NB4 (cell line): ENCODE measurements around the gene FKBP7.
"Not testable (repeated sequence)": the region's sequence is repeated elsewhere in the genome, so short reads cannot be mapped to it uniquely, and the experiment has no call there.

Experiments used
- DNase-seq: peaks from one replicate; pipeline ENCODE4 v3.0.0; 2010; ENCODE audit warnings: low read depth
- H3K4me3 ChIP-seq: one replicate; pipeline ENCODE4 v1.5.1; 2011; ENCODE audit warnings: mild to moderate bottlenecking, low read depth, low read length, moderate library complexity
- MYC ChIP-seq: IDR thresholded peaks from 2 replicates; pipeline ENCODE4 v1.6.1; 2011; ENCODE audit warnings: low read depth, low read length
- POLR2A ChIP-seq: IDR thresholded peaks from 2 replicates; pipeline ENCODE4 v1.6.1; 2011; ENCODE audit warnings: mild to moderate bottlenecking; ENCODE audit not compliant: insufficient read length; ENCODE audit errors: extremely low read depth
- TF ChIP-seq, protein P1 (sequence below): IDR thresholded peaks from one replicate; pipeline ENCODE4 v1.5.1; 2012; ENCODE audit warnings: low read depth, low read length
- TF ChIP-seq, protein P2 (sequence below): IDR thresholded peaks from 2 replicates; pipeline ENCODE4 v1.6.1; 2011; ENCODE audit warnings: low read depth, low read length

The FKBP7 gene

DNA sequence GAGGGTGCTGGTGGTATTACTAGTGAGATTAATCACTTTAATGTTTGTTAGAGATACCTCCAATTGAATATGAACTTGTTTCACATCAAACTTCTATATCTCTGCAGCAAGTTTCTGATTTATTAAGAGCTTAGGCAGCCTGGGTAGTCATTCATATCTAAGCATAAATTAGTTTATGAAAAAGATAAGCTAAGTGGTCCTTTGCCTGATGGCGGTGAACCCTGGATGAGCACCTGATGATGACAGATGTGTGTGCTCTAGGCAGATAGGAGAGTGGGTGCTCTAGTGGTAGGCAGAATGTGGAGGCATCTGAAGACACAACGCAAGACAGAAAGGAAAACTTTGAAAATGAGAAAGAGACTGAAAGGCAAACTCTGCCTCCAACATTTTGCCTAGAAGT lies 5.0 kb downstream of the FKBP7 start:
- no peak for DNase-seq
- TF ChIP-seq POLR2A, result no peak
- no peak for TF ChIP-seq MYC
- TF ChIP-seq, protein P1, sequence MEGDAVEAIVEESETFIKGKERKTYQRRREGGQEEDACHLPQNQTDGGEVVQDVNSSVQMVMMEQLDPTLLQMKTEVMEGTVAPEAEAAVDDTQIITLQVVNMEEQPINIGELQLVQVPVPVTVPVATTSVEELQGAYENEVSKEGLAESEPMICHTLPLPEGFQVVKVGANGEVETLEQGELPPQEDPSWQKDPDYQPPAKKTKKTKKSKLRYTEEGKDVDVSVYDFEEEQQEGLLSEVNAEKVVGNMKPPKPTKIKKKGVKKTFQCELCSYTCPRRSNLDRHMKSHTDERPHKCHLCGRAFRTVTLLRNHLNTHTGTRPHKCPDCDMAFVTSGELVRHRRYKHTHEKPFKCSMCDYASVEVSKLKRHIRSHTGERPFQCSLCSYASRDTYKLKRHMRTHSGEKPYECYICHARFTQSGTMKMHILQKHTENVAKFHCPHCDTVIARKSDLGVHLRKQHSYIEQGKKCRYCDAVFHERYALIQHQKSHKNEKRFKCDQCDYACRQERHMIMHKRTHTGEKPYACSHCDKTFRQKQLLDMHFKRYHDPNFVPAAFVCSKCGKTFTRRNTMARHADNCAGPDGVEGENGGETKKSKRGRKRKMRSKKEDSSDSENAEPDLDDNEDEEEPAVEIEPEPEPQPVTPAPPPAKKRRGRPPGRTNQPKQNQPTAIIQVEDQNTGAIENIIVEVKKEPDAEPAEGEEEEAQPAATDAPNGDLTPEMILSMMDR, result no peak
- TF ChIP-seq, protein P2, sequence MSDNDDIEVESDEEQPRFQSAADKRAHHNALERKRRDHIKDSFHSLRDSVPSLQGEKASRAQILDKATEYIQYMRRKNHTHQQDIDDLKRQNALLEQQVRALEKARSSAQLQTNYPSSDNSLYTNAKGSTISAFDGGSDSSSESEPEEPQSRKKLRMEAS, result no peak
- H3K4me3 ChIP-seq, result no peak overlapping the region

- H3K4me3 ChIP-seq, DNase-seq: not testable (repeated sequence)
These were observed 7.1 kb downstream of the FKBP7 start for GRCh38 chr2:178471313-178471712.

GRCh38 chr2:178469219-178469849 lies 9.1 kb downstream of the FKBP7 start:
- no peak overlapping the region for H3K4me3 ChIP-seq
- TF ChIP-seq, protein P1, result no peak
- TF ChIP-seq POLR2A, result no peak
- no peak for DNase-seq

- no peak overlapping the region for H3K4me3 ChIP-seq
- TF ChIP-seq MYC, result no peak
- TF ChIP-seq, protein P1, result no peak
- no peak for TF ChIP-seq POLR2A
- TF ChIP-seq, protein P2, result no peak
- DNase-seq, result no peak
These were observed 21.0 kb downstream of the FKBP7 start for GRCh38 chr2:178457390-178457886.

- TF ChIP-seq, protein P2, result no peak
- TF ChIP-seq, protein P1, result no peak
- TF ChIP-seq MYC (no peak), POLR2A (no peak)
- no peak for DNase-seq
- no peak overlapping the region for H3K4me3 ChIP-seq
These were observed 22.5 kb downstream of the FKBP7 start for GRCh38 chr2:178455947-178456346.

- H3K4me3 ChIP-seq, result no peak overlapping the region
- no peak for DNase-seq
- TF ChIP-seq, protein P1, result no peak
- TF ChIP-seq POLR2A (no peak), MYC (no peak)
- TF ChIP-seq, protein P2, result no peak
These were observed 25.5 kb downstream of the FKBP7 start for GRCh38 chr2:178452870-178453269.
